Fibroblast of skin of left quadriceps (primary cell): ENCODE data around the gene ZNF30.
"Not testable (repeated sequence)": the region's sequence is repeated elsewhere in the genome, so short reads cannot be mapped to it uniquely, and the experiment has no call there.

Source experiments
- DNase-seq, 2 experiments: peaks; one replicate each; pipeline ENCODE4 v3.0.0-alpha.2; 2013; ENCODE audit warnings: low read depth in 2 of 2

The ZNF30 gene

GRCh38 chr19:34926685-34927375 lies at the start of gene ZNF30:
Gene ZNF30 (plus strand): TSS chr19:34926903. CDS start chr19:34929948, 3,045 bp downstream.
- DNase-seq, result peak; percentile 67 to 68

- no peak for DNase-seq
Measured at GRCh38 chr19:34879563-34879962, 47.1 kb upstream of the ZNF30 start.

GRCh38 chr19:34880034-34880433 lies 46.7 kb upstream of the ZNF30 start:
- no peak for DNase-seq

GRCh38 chr19:34881982-34882381 lies 44.7 kb upstream of the ZNF30 start:
- no peak for DNase-seq

- DNase-seq, result no peak
Measured at GRCh38 chr19:34888091-34888490, 38.6 kb upstream of the ZNF30 start.

GRCh38 chr19:34900245-34900644 lies 26.5 kb upstream of the ZNF30 start:
- no peak for DNase-seq

- no peak for DNase-seq
Measured at GRCh38 chr19:34904664-34905527, 21.8 kb upstream of the ZNF30 start.

GRCh38 chr19:34910770-34911169 lies 15.9 kb upstream of the ZNF30 start:
- DNase-seq, result no peak

- DNase-seq, result not testable (repeated sequence)
Measured at GRCh38 chr19:34917144-34917543, 9.6 kb upstream of the ZNF30 start.

- no peak for DNase-seq
Measured at GRCh38 chr19:34918190-34918589, 8.5 kb upstream of the ZNF30 start.

GRCh38 chr19:34920090-34920786 lies 6.5 kb upstream of the ZNF30 start:
- not testable (repeated sequence) for DNase-seq

GRCh38 chr19:34925278-34925855 lies 1.3 kb upstream of the ZNF30 start:
- DNase-seq, result no peak

GRCh38 chr19:34926361-34926684 lies 380 bp upstream of the ZNF30 start:
- no peak for DNase-seq

GRCh38 chr19:34932494-34932893 lies 5.8 kb downstream of the ZNF30 start:
- DNase-seq, result no peak

GRCh38 chr19:34936184-34936583 lies 9.5 kb downstream of the ZNF30 start:
- no peak for DNase-seq

GRCh38 chr19:34938886-34939285 lies 12.2 kb downstream of the ZNF30 start:
- DNase-seq, result no peak

- no peak for DNase-seq
Measured at GRCh38 chr19:34943861-34944573, 17.3 kb downstream of the ZNF30 start.

- DNase-seq, result no peak
Measured at GRCh38 chr19:34953092-34953491, 26.4 kb downstream of the ZNF30 start.

GRCh38 chr19:34957830-34958751 lies 31.4 kb downstream of the ZNF30 start:
- DNase-seq, result no peak

GRCh38 chr19:34959021-34959420 lies 32.3 kb downstream of the ZNF30 start:
- DNase-seq, result no peak
